OCI-LY3 (cell line): ENCODE results near the gene IL1B.

Experiments
- H2AFZ ChIP-seq: fragments of 200-600, 300-600 bp; shearing (Covaris generic); 2 replicates; pipeline ENCODE4 v1.6.0; 2014; ENCODE audit warnings: antibody characterized with exemption, low read depth, low read length
- H3K27ac ChIP-seq: fragments of 200-600, 300-600 bp; sonication (generic); 2 replicates; pipeline ENCODE4 v1.5.1; 2014; ENCODE audit warnings: mild to moderate bottlenecking, low read length, moderate library complexity, mixed read lengths
- H3K27me3 ChIP-seq: fragments of 200-600, 300-600 bp; sonication (generic); 2 replicates; pipeline ENCODE4 v1.6.1; 2014; ENCODE audit warnings: low read depth, low read length, mixed read lengths
- H3K36me3 ChIP-seq: fragments of 200-600, 300-600 bp; sonication (generic); replicated peaks from 2 replicates; pipeline ENCODE3; 2014; ENCODE audit warnings: low read depth, low read length, mixed read lengths
- H3K4me1 ChIP-seq: fragments of 300-600, 200-600 bp; sonication (generic); 2 replicates; pipeline ENCODE4 v1.6.1; 2014; ENCODE audit warnings: low read length, mixed read lengths
- H3K4me2 ChIP-seq: fragments of 200-600, 300-600 bp; sonication (generic); 2 replicates; pipeline ENCODE4 v1.6.1; 2014; ENCODE audit warnings: low read length, mixed read lengths
- H3K4me3 ChIP-seq: fragments of 300-600, 200-600 bp; sonication (generic); 2 replicates; pipeline ENCODE4 v1.5.1; 2014; ENCODE audit warnings: antibody characterized with exemption, mild to moderate bottlenecking, low read length, moderate library complexity
- H3K79me2 ChIP-seq: fragments of 300-600, 200-600 bp; shearing (Covaris generic); 2 replicates; pipeline ENCODE4 v1.6.1; 2014; ENCODE audit warnings: mild to moderate bottlenecking, low read length, mixed read lengths
- H3K9ac ChIP-seq: fragments of 300-600, 200-600 bp; shearing (Covaris generic); 2 replicates; pipeline ENCODE4 v1.6.0; 2014; ENCODE audit warnings: mild to moderate bottlenecking, low read length, moderate library complexity
- H3K9me3 ChIP-seq: fragments of 200-600, 300-600 bp; shearing (Covaris generic); 2 replicates; pipeline ENCODE4 v1.6.1; 2014; ENCODE audit warnings: low read length, mixed read lengths; ENCODE audit not compliant: insufficient read depth
- H4K20me1 ChIP-seq: fragments of 200-600, 300-600 bp; sonication (generic); 2 replicates; pipeline ENCODE4 v1.6.1; 2016; ENCODE audit warnings: low read length, mixed read lengths; ENCODE audit not compliant: insufficient read depth
- EZH2phosphoT487 ChIP-seq: fragments of 200-600 bp; shearing (Covaris generic); IDR thresholded peaks from 2 replicates; pipeline ENCODE4 v1.6.1; 2018; ENCODE audit warnings: antibody characterized with exemption, mixed run types, low read depth
- TF ChIP-seq, protein P1 (sequence below): fragments of 200-600, 300-600 bp; sonication (generic); IDR thresholded peaks from 2 replicates; pipeline ENCODE4 v1.5.1; 2014; ENCODE audit warnings: antibody characterized with exemption, low read length, low read depth

IL1B gene

DNA sequence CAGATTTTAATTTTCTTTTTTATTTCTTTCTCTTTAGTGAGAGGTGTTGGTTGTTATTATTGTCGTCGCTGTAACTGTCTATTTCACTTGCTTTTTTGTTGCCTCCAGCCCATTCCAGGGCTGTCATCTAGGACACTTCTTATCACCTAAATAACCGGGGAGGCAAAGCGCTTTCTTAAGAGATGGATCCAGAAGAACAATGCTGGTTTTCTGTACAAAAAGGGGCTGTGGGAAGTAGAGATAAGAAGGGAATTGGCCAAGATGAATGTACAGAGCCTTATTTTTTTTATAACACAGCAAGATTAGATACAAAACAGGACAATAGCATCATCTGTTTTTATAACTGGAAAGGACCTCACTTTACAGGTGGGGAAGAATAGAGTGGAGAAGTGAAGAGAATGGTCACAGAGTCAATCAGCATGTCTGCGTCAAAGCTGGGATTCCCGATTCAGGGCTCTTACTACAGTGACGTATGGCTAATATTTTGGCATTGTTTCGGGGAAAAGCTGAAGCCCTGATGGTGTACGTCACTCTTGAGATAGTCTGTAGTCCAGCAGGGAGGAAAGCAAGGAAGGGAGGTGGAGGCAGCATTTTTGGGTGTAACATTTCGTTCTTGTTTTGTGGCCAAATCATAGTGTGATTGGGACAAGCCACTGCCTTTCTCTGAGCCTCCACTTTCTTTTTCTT, 23.2 kb downstream of the IL1B start:
- no peaks in the 10 kb centered on the region for H3K27me3 ChIP-seq
- no peaks in the 10 kb centered on the region for H3K9me3 ChIP-seq
- no peak for TF ChIP-seq EZH2phosphoT487
- TF ChIP-seq, protein P1, sequence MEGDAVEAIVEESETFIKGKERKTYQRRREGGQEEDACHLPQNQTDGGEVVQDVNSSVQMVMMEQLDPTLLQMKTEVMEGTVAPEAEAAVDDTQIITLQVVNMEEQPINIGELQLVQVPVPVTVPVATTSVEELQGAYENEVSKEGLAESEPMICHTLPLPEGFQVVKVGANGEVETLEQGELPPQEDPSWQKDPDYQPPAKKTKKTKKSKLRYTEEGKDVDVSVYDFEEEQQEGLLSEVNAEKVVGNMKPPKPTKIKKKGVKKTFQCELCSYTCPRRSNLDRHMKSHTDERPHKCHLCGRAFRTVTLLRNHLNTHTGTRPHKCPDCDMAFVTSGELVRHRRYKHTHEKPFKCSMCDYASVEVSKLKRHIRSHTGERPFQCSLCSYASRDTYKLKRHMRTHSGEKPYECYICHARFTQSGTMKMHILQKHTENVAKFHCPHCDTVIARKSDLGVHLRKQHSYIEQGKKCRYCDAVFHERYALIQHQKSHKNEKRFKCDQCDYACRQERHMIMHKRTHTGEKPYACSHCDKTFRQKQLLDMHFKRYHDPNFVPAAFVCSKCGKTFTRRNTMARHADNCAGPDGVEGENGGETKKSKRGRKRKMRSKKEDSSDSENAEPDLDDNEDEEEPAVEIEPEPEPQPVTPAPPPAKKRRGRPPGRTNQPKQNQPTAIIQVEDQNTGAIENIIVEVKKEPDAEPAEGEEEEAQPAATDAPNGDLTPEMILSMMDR, result no peak
- no peaks in the 10 kb centered on the region for H3K36me3 ChIP-seq
- no peak overlapping the region for H3K27ac ChIP-seq
- no peaks in the 10 kb centered on the region for H3K79me2 ChIP-seq
- H4K20me1 ChIP-seq, result no peaks in the 10 kb centered on the region
- no peak overlapping the region for H3K9ac ChIP-seq
- H3K4me2 ChIP-seq, result peak overlapping the region; percentile 70
- peaks cover 21% of the 10 kb centered on the region for H3K4me1 ChIP-seq
- H3K4me3 ChIP-seq, result no peak overlapping the region
- H2AFZ ChIP-seq, result no peak overlapping the region

DNA sequence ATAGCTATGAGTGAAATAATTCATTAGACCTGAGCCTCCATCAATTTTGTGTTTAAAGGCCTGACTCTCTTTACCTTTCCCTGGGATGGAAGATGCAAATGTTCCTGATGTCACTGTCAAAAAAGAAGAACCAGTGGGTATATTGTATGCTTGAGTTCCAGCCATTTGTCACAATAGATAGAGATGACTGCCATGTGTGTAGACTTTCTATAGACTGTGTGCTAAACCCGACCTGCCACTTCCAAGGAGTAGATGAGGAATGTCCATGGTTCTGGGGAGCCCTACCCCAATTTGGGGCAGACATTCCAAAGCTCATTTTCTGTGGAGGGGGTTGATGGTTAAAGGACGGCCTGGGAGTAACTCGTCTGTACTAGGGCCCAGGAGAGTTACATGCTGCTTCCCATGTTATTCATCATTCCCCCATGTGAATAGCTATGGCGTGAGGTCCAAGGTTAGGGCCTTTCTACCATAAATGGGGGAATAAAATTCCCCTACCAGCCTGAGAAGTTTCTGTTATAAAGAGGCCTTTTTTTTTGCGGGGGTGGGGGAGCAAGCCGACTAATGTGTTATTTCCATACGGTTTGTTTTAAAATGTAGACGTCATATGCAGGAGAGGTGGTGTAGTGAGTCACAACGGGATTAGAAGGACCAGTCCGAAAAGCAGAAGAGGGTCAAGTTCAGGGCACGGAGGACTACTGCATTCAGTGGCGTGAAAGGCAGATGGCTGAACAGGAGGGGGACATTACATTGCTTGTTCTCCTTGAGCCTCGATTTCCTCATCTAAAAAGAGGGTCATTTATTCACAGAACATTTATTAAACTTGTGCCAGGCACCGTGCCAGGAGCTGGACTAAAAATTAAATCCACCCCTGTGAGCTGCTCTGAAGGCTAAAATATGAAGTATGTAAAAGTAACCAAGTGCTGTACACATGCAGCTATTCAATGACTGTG, 24.0 kb downstream of the IL1B start:
- Histone ChIP-seq H3K4me3 (peak overlapping the region; percentile 31), H3K27me3 (no peaks in the 10 kb centered on the region), H3K36me3 (no peaks in the 10 kb centered on the region), H3K4me1 (peaks cover 21% of the 10 kb centered on the region), H2AFZ (peak overlapping the region; percentile 62; the same call in 1 of the 2 replicates), H3K4me2 (peak overlapping the region; percentile 70), H3K9ac (peak overlapping the region; percentile 33; the same call in 1 of the 2 replicates), H4K20me1 (no peaks in the 10 kb centered on the region), H3K79me2 (no peaks in the 10 kb centered on the region), H3K9me3 (peaks cover under 1% of the 10 kb centered on the region; the same call in 1 of the 2 replicates), H3K27ac (peak overlapping the region; percentile 24; the same call in 1 of the 2 replicates)
- no peak for TF ChIP-seq EZH2phosphoT487
- TF ChIP-seq, protein P1, result no peak

DNA sequence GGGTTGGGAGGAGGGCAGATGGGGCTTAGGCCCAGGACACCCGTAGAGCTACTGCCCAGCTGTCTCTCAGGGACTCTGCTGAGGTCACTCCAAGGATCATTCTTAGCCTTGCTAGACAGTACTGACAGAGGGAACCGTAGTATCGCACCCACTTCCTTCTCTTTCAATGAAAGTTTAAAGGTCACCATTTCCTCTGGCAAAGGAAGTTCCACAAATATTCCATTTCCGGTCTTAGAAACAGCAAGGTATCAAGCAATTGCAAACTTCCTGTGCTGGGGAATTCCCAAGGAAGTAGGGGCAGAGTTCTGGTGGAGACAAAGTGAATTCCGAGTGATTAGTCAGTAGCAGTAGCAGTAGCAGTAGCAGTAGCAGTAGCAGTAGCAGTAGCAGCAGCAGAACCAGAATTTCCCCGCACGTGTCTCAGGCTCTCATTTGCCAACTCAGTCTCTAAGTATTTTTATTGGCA, 24.7 kb downstream of the IL1B start:
- H3K9ac ChIP-seq, result no peak overlapping the region
- no peak overlapping the region for H2AFZ ChIP-seq

More for the DNA sequence above, 24.7 kb downstream of the IL1B start:
- Histone ChIP-seq H3K27ac (no peak overlapping the region), H3K9me3 (peaks cover 6% of the 10 kb centered on the region), H3K36me3 (no peaks in the 10 kb centered on the region), H3K4me2 (peak overlapping the region; percentile 70), H3K4me3 (no peak overlapping the region), H3K79me2 (no peaks in the 10 kb centered on the region), H4K20me1 (no peaks in the 10 kb centered on the region), H3K4me1 (peaks cover 21% of the 10 kb centered on the region), H3K27me3 (no peaks in the 10 kb centered on the region)
- TF ChIP-seq, protein P1, result no peak
- TF ChIP-seq EZH2phosphoT487, result no peak
